Measurements from ENCODE around the gene NCK2.

Gene NCK2

GRCh38 chr2:105792561-105792960, 47.8 kb downstream of the NCK2 start:
- no peak overlapping the region for H3K4me3 ChIP-seq (ENCODE audit: severe bottlenecking)
- no peaks in the 10 kb centered on the region for H3K9me3 ChIP-seq (ENCODE audit: severe bottlenecking)
- no peak overlapping the region for H3K27ac ChIP-seq (ENCODE audit: poor library complexity, severe bottlenecking)
- DNase-seq (ENCODE audit: low spot score), result no peak
- no peaks in the 10 kb centered on the region for H3K27me3 ChIP-seq (ENCODE audit: insufficient read depth, poor library complexity, severe bottlenecking)
- 0 out of 2 replicates have a peak, but pooled peaks cover 3% of the 10 kb centered on the region for H3K36me3 ChIP-seq (ENCODE audit: low read depth)
- TF ChIP-seq CTCF (IDR thresholded peaks at IDR 0.05; ENCODE audit: poor library complexity, severe bottlenecking), result no peak
- no peak for ATAC-seq (ENCODE audit: low read depth)
- peaks cover 48% of the 10 kb centered on the region for H3K4me1 ChIP-seq (ENCODE audit: insufficient read depth, poor library complexity, severe bottlenecking)

- no peak for DNase-seq (ENCODE audit: low spot score)
- ATAC-seq (ENCODE audit: low read depth), result no peak
- no peak for TF ChIP-seq CTCF (IDR thresholded peaks at IDR 0.05; ENCODE audit: poor library complexity, severe bottlenecking)
- H3K9me3 ChIP-seq (ENCODE audit: severe bottlenecking), result no peaks in the 10 kb centered on the region
- no peak overlapping the region for H3K27ac ChIP-seq (ENCODE audit: poor library complexity, severe bottlenecking)
- H3K36me3 ChIP-seq (ENCODE audit: low read depth), result 0 out of 2 replicates have a peak, but pooled peaks cover 3% of the 10 kb centered on the region
- no peaks in the 10 kb centered on the region for H3K27me3 ChIP-seq (ENCODE audit: insufficient read depth, poor library complexity, severe bottlenecking)
- peaks cover 54% of the 10 kb centered on the region for H3K4me1 ChIP-seq (ENCODE audit: insufficient read depth, poor library complexity, severe bottlenecking)
- H3K4me3 ChIP-seq (ENCODE audit: severe bottlenecking), result no peak overlapping the region
These were observed 48.7 kb downstream of the NCK2 start for GRCh38 chr2:105793196-105793975.

- Histone ChIP-seq H3K27ac (ENCODE audit: poor library complexity, severe bottlenecking) (peak overlapping the region; percentile 53), H3K4me1 (ENCODE audit: insufficient read depth, poor library complexity, severe bottlenecking) (peaks cover 48% of the 10 kb centered on the region), H3K4me3 (ENCODE audit: severe bottlenecking) (no peak overlapping the region), H3K9me3 (ENCODE audit: severe bottlenecking) (no peaks in the 10 kb centered on the region), H3K36me3 (ENCODE audit: low read depth) (peaks cover 3% of the 10 kb centered on the region; the same call in 1 of the 2 replicates), H3K27me3 (ENCODE audit: insufficient read depth, poor library complexity, severe bottlenecking) (no peaks in the 10 kb centered on the region)
- DNase-seq (ENCODE audit: low spot score) (no peak), ATAC-seq (ENCODE audit: low read depth) (no peak)
- TF ChIP-seq CTCF (IDR thresholded peaks at IDR 0.05; ENCODE audit: poor library complexity, severe bottlenecking), result no peak
These were observed 50.3 kb downstream of the NCK2 start for GRCh38 chr2:105794926-105795574.

- H3K27ac ChIP-seq (ENCODE audit: poor library complexity, severe bottlenecking), result peak overlapping the region; percentile 53
- peaks cover 43% of the 10 kb centered on the region for H3K4me1 ChIP-seq (ENCODE audit: insufficient read depth, poor library complexity, severe bottlenecking)
- H3K9me3 ChIP-seq (ENCODE audit: severe bottlenecking), result no peaks in the 10 kb centered on the region
- no peaks in the 10 kb centered on the region for H3K27me3 ChIP-seq (ENCODE audit: insufficient read depth, poor library complexity, severe bottlenecking)
- DNase-seq (ENCODE audit: low spot score) (no peak), ATAC-seq (ENCODE audit: low read depth) (no peak)
- no peak overlapping the region for H3K4me3 ChIP-seq (ENCODE audit: severe bottlenecking)
- no peak for TF ChIP-seq CTCF (IDR thresholded peaks at IDR 0.05; ENCODE audit: poor library complexity, severe bottlenecking)
- peaks cover 3% of the 10 kb centered on the region; the same call in 1 of the 2 replicates for H3K36me3 ChIP-seq (ENCODE audit: low read depth)
These were observed 50.8 kb downstream of the NCK2 start for GRCh38 chr2:105795575-105795934.
